ENCODE results near the gene COL23A1. TPM values are rescaled to one million over a fixed set of nuclear protein-coding genes. Genes with fewer than 3 reads are reported as not detected.

Gene COL23A1
- polyA plus RNA-seq, 1 donor (not counting 4 experiments of a cell fraction or from before 2014, with no cell fraction given), result not detected

DNA sequence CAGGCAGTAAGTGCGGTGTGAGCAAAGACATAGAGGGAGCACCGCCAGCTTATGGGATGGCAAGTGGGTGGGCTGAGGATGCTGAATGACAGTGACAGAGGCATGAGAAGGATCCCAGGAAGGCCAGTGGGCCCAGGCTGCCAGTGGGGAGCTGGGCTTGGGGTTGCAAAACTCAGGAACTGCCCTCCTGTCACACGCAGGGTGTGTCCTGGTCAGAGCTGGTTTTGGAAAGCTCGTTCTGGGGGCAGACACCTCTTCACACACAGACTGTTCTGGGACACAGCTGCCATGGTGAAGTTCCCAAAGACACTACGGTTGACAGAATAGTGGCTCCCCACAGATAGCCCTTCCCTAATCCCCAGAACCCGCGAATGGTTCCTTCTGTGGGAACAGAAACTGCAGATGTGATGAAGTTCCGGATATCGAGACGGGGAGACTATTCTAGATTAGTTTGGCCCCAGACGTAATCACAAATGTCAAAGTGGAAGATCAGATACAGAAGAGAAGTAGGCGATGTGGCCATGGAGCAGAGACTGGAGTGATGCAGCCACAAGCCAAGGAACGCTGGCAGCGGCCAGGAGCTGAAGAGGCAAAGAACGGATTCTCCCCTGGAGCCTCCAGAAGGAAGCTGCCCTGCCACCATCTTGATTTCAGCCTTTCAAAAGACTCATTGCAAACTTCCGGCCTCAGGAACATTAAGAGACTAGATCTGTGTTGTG, 159.0 kb downstream of the COL23A1 start:
- no peak for TF ChIP-seq EZH2 (IDR thresholded peaks at IDR 0.05; ENCODE audit: low read length)
- TF ChIP-seq, protein P1, sequence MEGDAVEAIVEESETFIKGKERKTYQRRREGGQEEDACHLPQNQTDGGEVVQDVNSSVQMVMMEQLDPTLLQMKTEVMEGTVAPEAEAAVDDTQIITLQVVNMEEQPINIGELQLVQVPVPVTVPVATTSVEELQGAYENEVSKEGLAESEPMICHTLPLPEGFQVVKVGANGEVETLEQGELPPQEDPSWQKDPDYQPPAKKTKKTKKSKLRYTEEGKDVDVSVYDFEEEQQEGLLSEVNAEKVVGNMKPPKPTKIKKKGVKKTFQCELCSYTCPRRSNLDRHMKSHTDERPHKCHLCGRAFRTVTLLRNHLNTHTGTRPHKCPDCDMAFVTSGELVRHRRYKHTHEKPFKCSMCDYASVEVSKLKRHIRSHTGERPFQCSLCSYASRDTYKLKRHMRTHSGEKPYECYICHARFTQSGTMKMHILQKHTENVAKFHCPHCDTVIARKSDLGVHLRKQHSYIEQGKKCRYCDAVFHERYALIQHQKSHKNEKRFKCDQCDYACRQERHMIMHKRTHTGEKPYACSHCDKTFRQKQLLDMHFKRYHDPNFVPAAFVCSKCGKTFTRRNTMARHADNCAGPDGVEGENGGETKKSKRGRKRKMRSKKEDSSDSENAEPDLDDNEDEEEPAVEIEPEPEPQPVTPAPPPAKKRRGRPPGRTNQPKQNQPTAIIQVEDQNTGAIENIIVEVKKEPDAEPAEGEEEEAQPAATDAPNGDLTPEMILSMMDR (optimal IDR thresholded peaks at IDR 0.05 in 1 of 3, IDR thresholded peaks at IDR 0.05 in 1 of 3, conservative IDR thresholded peaks at IDR 0.05 in 1 of 3; ENCODE audit: extremely low read depth in 1 of 3, insufficient read depth in 2 of 3, low read length in 3 of 3), result no peak
- Histone ChIP-seq H2AFZ (ENCODE audit: control insufficient read depth, low read length) (no peak overlapping the region), H3K79me2 (ENCODE audit: control insufficient read depth, insufficient read depth, low read length) (no peaks in the 10 kb centered on the region), H3K4me3 (ENCODE audit: control insufficient read depth in 2 of 3, extremely low read depth in 1 of 3, insufficient read depth in 2 of 3, low read depth in 1 of 3, low read length in 3 of 3) (no peak overlapping the region), H3K9me1 (ENCODE audit: control insufficient read depth, extremely low read depth, insufficient read depth, low read length) (no peaks in the 10 kb centered on the region), H4K20me1 (ENCODE audit: control insufficient read depth, extremely low read depth, insufficient read depth, low read length) (no peaks in the 10 kb centered on the region), H3K4me2 (ENCODE audit: control insufficient read depth, extremely low read depth, insufficient read depth, low read depth, low read length) (no peak overlapping the region), H3K27me3 (ENCODE audit: control insufficient read depth, extremely low read depth, insufficient read depth, low read length) (no peaks in the 10 kb centered on the region), H3K27ac (ENCODE audit: control insufficient read depth, insufficient read depth, low read length) (no peak overlapping the region), H3K4me1 (ENCODE audit: control insufficient read depth, extremely low read depth, insufficient read depth, low read length) (peaks cover 2% of the 10 kb centered on the region), H3K9me3 (ENCODE audit: control insufficient read depth, low read depth, low read length) (no peaks in the 10 kb centered on the region), H3K9ac (ENCODE audit: control insufficient read depth, extremely low read depth, insufficient read depth, low read length) (no peak overlapping the region), H3K36me3 (ENCODE audit: control insufficient read depth in 2 of 2, extremely low read depth in 1 of 2, insufficient read depth in 2 of 2, low read length in 2 of 2) (no peaks in the 10 kb centered on the region)
- DNase-seq (ENCODE audit: low read depth, low spot score), result no peak
- FAIRE-seq, result no peak
- dilution Hi-C loops (cut with MboI; ENCODE audit: extremely low pct_ligation_motif_present, low sequenced_read_pairs), result no loop called here

DNA sequence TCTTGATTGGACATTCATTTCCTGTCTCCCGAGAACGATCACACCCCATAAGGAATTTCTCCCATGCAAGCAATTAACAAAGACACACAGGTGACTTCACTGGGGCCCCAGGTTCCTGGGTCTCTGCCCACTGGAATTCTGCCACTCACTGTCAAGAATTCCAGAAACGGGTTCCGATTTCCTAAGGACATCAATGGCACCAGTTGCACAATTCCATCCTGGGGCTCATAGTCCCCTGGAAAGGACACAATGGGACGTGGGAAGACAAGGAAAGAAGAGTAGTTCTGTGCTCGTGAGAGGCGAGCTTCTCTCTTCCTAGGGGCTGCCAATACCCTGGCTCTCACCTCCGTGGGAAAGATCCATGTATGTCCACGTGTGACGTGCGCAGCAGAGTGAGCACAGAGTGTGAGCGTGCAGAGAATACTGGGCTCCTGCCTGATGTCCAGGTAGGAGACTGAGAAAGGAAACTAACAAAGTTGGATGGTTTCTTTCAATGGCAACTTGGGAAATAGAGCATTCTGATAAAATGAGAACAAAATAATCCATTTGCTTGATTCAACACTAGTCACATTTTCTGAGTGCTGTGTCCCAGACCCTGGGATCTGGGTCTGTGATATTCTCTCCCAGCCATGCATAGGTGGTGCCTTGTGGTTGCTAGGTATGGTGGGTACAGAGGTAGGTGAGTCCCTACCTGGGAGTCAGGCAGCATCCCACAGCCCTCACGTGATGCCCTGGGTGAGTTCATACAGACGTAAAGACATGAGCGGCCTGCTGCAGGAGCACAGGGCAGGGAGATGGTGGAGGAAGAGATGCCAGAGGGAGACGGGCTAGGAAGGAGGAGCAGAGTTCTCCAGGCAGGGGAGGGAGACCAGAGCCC, 159.8 kb downstream of the COL23A1 start:
- TF ChIP-seq, protein P1 (optimal IDR thresholded peaks at IDR 0.05 in 1 of 3, IDR thresholded peaks at IDR 0.05 in 1 of 3, conservative IDR thresholded peaks at IDR 0.05 in 1 of 3; ENCODE audit: extremely low read depth in 1 of 3, insufficient read depth in 2 of 3, low read length in 3 of 3), result no peak
- TF ChIP-seq EZH2 (IDR thresholded peaks at IDR 0.05; ENCODE audit: low read length), result no peak
- no peak overlapping the region for H3K27ac ChIP-seq (ENCODE audit: control insufficient read depth, insufficient read depth, low read length)
- H3K27me3 ChIP-seq (ENCODE audit: control insufficient read depth, extremely low read depth, insufficient read depth, low read length), result no peaks in the 10 kb centered on the region
- no peak overlapping the region for H3K4me2 ChIP-seq (ENCODE audit: control insufficient read depth, extremely low read depth, insufficient read depth, low read depth, low read length)
- dilution Hi-C loops (cut with MboI; ENCODE audit: extremely low pct_ligation_motif_present, low sequenced_read_pairs), result no loop called here
- H3K4me3 ChIP-seq (ENCODE audit: control insufficient read depth in 2 of 3, extremely low read depth in 1 of 3, insufficient read depth in 2 of 3, low read depth in 1 of 3, low read length in 3 of 3), result no peak overlapping the region
- no peak for DNase-seq (ENCODE audit: low read depth, low spot score)
- no peak overlapping the region for H3K9ac ChIP-seq (ENCODE audit: control insufficient read depth, extremely low read depth, insufficient read depth, low read length)
- H3K9me1 ChIP-seq (ENCODE audit: control insufficient read depth, extremely low read depth, insufficient read depth, low read length), result no peaks in the 10 kb centered on the region
- H3K4me1 ChIP-seq (ENCODE audit: control insufficient read depth, extremely low read depth, insufficient read depth, low read length), result peaks cover 2% of the 10 kb centered on the region
- no peaks in the 10 kb centered on the region for H3K79me2 ChIP-seq (ENCODE audit: control insufficient read depth, insufficient read depth, low read length)
- no peaks in the 10 kb centered on the region for H4K20me1 ChIP-seq (ENCODE audit: control insufficient read depth, extremely low read depth, insufficient read depth, low read length)
- no peaks in the 10 kb centered on the region for H3K9me3 ChIP-seq (ENCODE audit: control insufficient read depth, low read depth, low read length)
- H2AFZ ChIP-seq (ENCODE audit: control insufficient read depth, low read length), result no peak overlapping the region
- no peak for FAIRE-seq
- H3K36me3 ChIP-seq (ENCODE audit: control insufficient read depth in 2 of 2, extremely low read depth in 1 of 2, insufficient read depth in 2 of 2, low read length in 2 of 2), result no peaks in the 10 kb centered on the region
